HG02884 (cell line): Measurements from ENCODE around the gene ZDHHC4.
A peak's percentile ranks its signal among the peaks of the same experiment; 100 is the strongest.
"Not testable (repeated sequence)": the region's sequence is repeated elsewhere in the genome, so short reads cannot be mapped to it uniquely, and the experiment has no call there.

Experiments
- ATAC-seq: cut with Tn5 transposase; IDR thresholded peaks from one replicate; pipeline ENCODE4 v1.9.1; 2021; ENCODE audit warnings: mild to moderate bottlenecking, moderate library complexity; ENCODE audit not compliant: unreplicated experiment

The ZDHHC4 gene

GRCh38 chr7:6559896-6560295 is 17.4 kb upstream of the ZDHHC4 start:
- no peak for ATAC-seq

- ATAC-seq: no peak
Measured at GRCh38 chr7:6562106-6562505, 15.1 kb upstream of the ZDHHC4 start.

GRCh38 chr7:6563936-6564770 is 13.1 kb upstream of the ZDHHC4 start:
- no peak for ATAC-seq

- ATAC-seq: no peak
Measured at GRCh38 chr7:6565655-6566054, 11.6 kb upstream of the ZDHHC4 start.

GRCh38 chr7:6567886-6568285 is 9.4 kb upstream of the ZDHHC4 start:
- ATAC-seq: no peak

GRCh38 chr7:6571160-6571779 is 6.0 kb upstream of the ZDHHC4 start:
- no peak for ATAC-seq

GRCh38 chr7:6575281-6576023 is 1.8 kb upstream of the ZDHHC4 start:
- ATAC-seq: no peak

- no peak for ATAC-seq
Measured at GRCh38 chr7:6576024-6576866, 1.0 kb upstream of the ZDHHC4 start.

GRCh38 chr7:6576867-6577368 is 336 bp upstream of the ZDHHC4 start:
- not testable (repeated sequence) for ATAC-seq

- no peak for ATAC-seq
Measured at GRCh38 chr7:6578114-6579084, 1.1 kb downstream of the ZDHHC4 start.

- no peak for ATAC-seq
Measured at GRCh38 chr7:6579446-6579845, 2.2 kb downstream of the ZDHHC4 start.

- ATAC-seq: not testable (repeated sequence)
Measured at GRCh38 chr7:6585746-6586432, 8.6 kb downstream of the ZDHHC4 start.

- no peak for ATAC-seq
Measured at GRCh38 chr7:6588566-6588965, 11.3 kb downstream of the ZDHHC4 start.

- no peak for ATAC-seq
Measured at GRCh38 chr7:6589151-6589828, 12.0 kb downstream of the ZDHHC4 start.

- ATAC-seq: peak; percentile 83
Measured at GRCh38 chr7:6589829-6590644, 12.8 kb downstream of the ZDHHC4 start, which contains the start of gene INTS15. TSS of gene INTS15 (plus strand) at chr7:6590021. CDS start at chr7:6590284, 263 bp downstream.

- peak; percentile 25 for ATAC-seq
Measured at GRCh38 chr7:6590645-6591110, 13.4 kb downstream of the ZDHHC4 start.

GRCh38 chr7:6600093-6600492 is 22.8 kb downstream of the ZDHHC4 start:
- no peak for ATAC-seq
